ENCODE data around the gene PLXNA4.

- TF ChIP-seq, protein P1, sequence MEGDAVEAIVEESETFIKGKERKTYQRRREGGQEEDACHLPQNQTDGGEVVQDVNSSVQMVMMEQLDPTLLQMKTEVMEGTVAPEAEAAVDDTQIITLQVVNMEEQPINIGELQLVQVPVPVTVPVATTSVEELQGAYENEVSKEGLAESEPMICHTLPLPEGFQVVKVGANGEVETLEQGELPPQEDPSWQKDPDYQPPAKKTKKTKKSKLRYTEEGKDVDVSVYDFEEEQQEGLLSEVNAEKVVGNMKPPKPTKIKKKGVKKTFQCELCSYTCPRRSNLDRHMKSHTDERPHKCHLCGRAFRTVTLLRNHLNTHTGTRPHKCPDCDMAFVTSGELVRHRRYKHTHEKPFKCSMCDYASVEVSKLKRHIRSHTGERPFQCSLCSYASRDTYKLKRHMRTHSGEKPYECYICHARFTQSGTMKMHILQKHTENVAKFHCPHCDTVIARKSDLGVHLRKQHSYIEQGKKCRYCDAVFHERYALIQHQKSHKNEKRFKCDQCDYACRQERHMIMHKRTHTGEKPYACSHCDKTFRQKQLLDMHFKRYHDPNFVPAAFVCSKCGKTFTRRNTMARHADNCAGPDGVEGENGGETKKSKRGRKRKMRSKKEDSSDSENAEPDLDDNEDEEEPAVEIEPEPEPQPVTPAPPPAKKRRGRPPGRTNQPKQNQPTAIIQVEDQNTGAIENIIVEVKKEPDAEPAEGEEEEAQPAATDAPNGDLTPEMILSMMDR (IDR thresholded peaks at IDR 0.05) = no peak
- TF ChIP-seq POLR2A (IDR thresholded peaks at IDR 0.05) = no peak
Measured at GRCh38 chr7:132469681-132470080, 106.6 kb downstream of the PLXNA4 start.
